HepG2 (cell line): ENCODE measurements around the gene VAMP2. TPM values are rescaled to one million over a fixed set of nuclear protein-coding genes. Genes with fewer than 3 reads are reported as not detected.

Experiments
- ARID3A ChIP-seq: IDR thresholded peaks from 2 replicates; pipeline ENCODE4 v1.6.1; 2012; ENCODE audit warnings: low read depth, low read length, improper control_type of control experiment
- ERF ChIP-seq: IDR thresholded peaks from 2 replicates; pipeline ENCODE4 v1.6.1; 2018; ENCODE audit warnings: missing biosample characterization, missing genetic modification reagents
- FOXP4 ChIP-seq: sonication (generic); formaldehyde crosslinking; IDR thresholded peaks from 2 replicates; pipeline ENCODE4 v1.4.0; 2020; ENCODE audit warnings: missing genetic modification reagents
- HNF4G ChIP-seq, 2 experiments: sonication (generic) in 1 of 2; formaldehyde crosslinking in 1 of 2; IDR thresholded peaks; 2 replicates each; pipeline versions ENCODE4 v1.4.0 to v1.6.1; 2011 to 2020; ENCODE audit warnings: borderline replicate concordance in 2 of 2, low read depth in 2 of 2, mild to moderate bottlenecking in 2 of 2, low read length in 1 of 2, missing genetic modification reagents in 1 of 2, moderate library complexity in 1 of 2
- HOMEZ ChIP-seq: IDR thresholded peaks from 2 replicates; pipeline ENCODE4 v1.6.1; 2016; ENCODE audit warnings: low read depth
- MAX ChIP-seq: IDR thresholded peaks from 2 replicates; pipeline ENCODE4 v1.6.1; 2012; ENCODE audit warnings: inconsistent platforms
- PAXIP1 ChIP-seq: sonication (generic); formaldehyde crosslinking; conservative IDR thresholded peaks from 2 replicates; pipeline ENCODE4 v1.4.0; 2020; ENCODE audit warnings: mild to moderate bottlenecking, missing genetic modification reagents, moderate library complexity
- POLR2G ChIP-seq: fragments of 200-400 bp; formaldehyde crosslinking; IDR thresholded peaks from 2 replicates; pipeline ENCODE4 v1.6.1; 2018; ENCODE audit warnings: mild to moderate bottlenecking, low read depth, low read length, moderate library complexity
- PRDM10 ChIP-seq: sonication (generic); formaldehyde crosslinking; IDR thresholded peaks from 2 replicates; pipeline ENCODE4 v1.4.0; 2020; ENCODE audit warnings: low read depth, missing genetic modification reagents
- SOX6 ChIP-seq, 2 experiments: fragments of 450-650 bp in 1 of 2; sonication (generic) in 1 of 2; formaldehyde crosslinking in 1 of 2; IDR thresholded peaks; 2 replicates each; pipeline versions ENCODE4 v1.4.0 to v1.6.1; 2017 to 2020; ENCODE audit warnings: antibody characterized with exemption in 1 of 2, mild to moderate bottlenecking in 1 of 2, missing genetic modification reagents in 1 of 2
- polyA plus RNA-seq, 8 experiments: library from polyadenylated mRNA; depleted of rRNA in 3 of 8; stranded (reverse) in 7 of 8; unstranded in 1 of 8; fragments of >200 nt; fragmentation: Illumina TruSeq in 4 of 8; extraction: Trizol in 4 of 8; gene quantifications; 2 replicates each; pipeline versions ENCODE4 v1.2.1 to v1.2.3, GENCODE V29; 2011 to 2016; ENCODE audit warnings: low read depth in 4 of 8, missing spikeins in 1 of 8, mixed read lengths in 1 of 8; ENCODE audit not compliant: insufficient read depth in 1 of 8
- total RNA-seq, 5 experiments: library from RNA; depleted of rRNA; stranded (reverse); fragments of >200 nt; fragmentation: Illumina TruSeq; extraction: Trizol; gene quantifications; 2 replicates each; pipeline ENCODE4 v1.2.3, GENCODE V29; 2016; ENCODE audit warnings: low read depth in 1 of 5

The VAMP2 gene
- total and polyA plus RNA-seq, 2 of the 13 experiments (the other 11 are each of a cell fraction or from before 2014, with no cell fraction given) = 3.9 to 17.2 TPM

GRCh38 chr17:8187517-8188262 lies 24.9 kb upstream of the VAMP2 start (continued):
- TF ChIP-seq SOX6 (IDR thresholded peaks at IDR 0.05) (no peak), SOX6 (CRISPR knock-in tag; IDR thresholded peaks at IDR 0.05) (peak; percentile 62), HOMEZ (CRISPR knock-in tag) (peak; percentile 46; the same call in 1 of the 2 replicates), ARID3A (peak; percentile 76), PRDM10 (CRISPR knock-in tag) (no peak; the same call in 1 of the 2 replicates), MAX (peak; percentile 81), ERF (peak; percentile 44), PAXIP1 (peak; percentile 48; the same call in 1 of the 2 replicates), FOXP4 (CRISPR knock-in tag) (peak; percentile 39; the same call in 1 of the 2 replicates), HNF4G (IDR thresholded peaks at IDR 0.05; ENCODE audit: borderline replicate concordance, low read depth, low read length) (0 out of 2 replicates have a peak, but pooled peaks have one; percentile 11), HNF4G (CRISPR knock-in tag; IDR thresholded peaks at IDR 0.05; ENCODE audit: borderline replicate concordance, low read depth) (peak; percentile 57; the same call in 1 of the 2 replicates), POLR2G (peak; percentile 57)
